IMR-90 (cell line): ENCODE results near the gene CTIF. TPM values are rescaled to one million over a fixed set of nuclear protein-coding genes. Genes with fewer than 3 reads are reported as not detected.

Experiments
- ATAC-seq: fragments of 200-7000 bp; cut with Tn5 transposase; 2 replicates; pipeline ENCODE4 v1.9.1; 2020; ENCODE audit warnings: low read depth, mild to moderate bottlenecking, moderate library complexity
- BruUV-seq: library from RNA; stranded (reverse); fragments of 400-500 nt; replicated peaks from 2 replicates; lab custom pipeline; 2021; lab: Mats Ljungman, UMichigan
- CTCF ChIA-PET: fragments of 300-600 bp; formaldehyde crosslinking; extraction: SDS; loops from one replicate; lab custom pipeline; 2021; ENCODE audit warnings: antibody characterized with exemption; lab: Yijun Ruan, JAX
- POLR2A ChIA-PET: fragments of 300-600 bp; sonication (Branson Sonifier 250); formaldehyde crosslinking; loops from one replicate; lab custom pipeline; 2022; ENCODE audit warnings: antibody characterized with exemption; ENCODE audit not compliant: unreplicated experiment; lab: Charles Lee
- DNase-seq: peaks from one replicate; pipeline ENCODE4 v3.0.0; 2013
- H2AFZ ChIP-seq: replicated peaks from 2 replicates; pipeline ENCODE3; 2013; ENCODE audit warnings: low read length, mild to moderate bottlenecking; ENCODE audit not compliant: poor library complexity
- H2AK5ac ChIP-seq: 2 replicates; pipeline ENCODE4 v1.6.1; 2013; ENCODE audit warnings: low read depth, low read length, inconsistent platforms
- H2AK9ac ChIP-seq: replicated peaks from 2 replicates; pipeline ENCODE3; 2013; ENCODE audit warnings: mild to moderate bottlenecking, low read depth, low read length, moderate library complexity; ENCODE audit not compliant: poor library complexity
- H2BK120ac ChIP-seq: 2 replicates; pipeline ENCODE4 v1.6.1; 2013; ENCODE audit warnings: low read depth, low read length, inconsistent platforms
- H2BK15ac ChIP-seq: 3 replicates; pipeline ENCODE4 v1.6.1; 2013; ENCODE audit warnings: low read depth, low read length, inconsistent platforms
- H2BK20ac ChIP-seq: 2 replicates; pipeline ENCODE4 v1.6.1; 2013; ENCODE audit warnings: low read depth, mild to moderate bottlenecking, inconsistent platforms, low read length, moderate library complexity
- H2BK5ac ChIP-seq: 2 replicates; pipeline ENCODE4 v1.6.1; 2013; ENCODE audit warnings: mild to moderate bottlenecking, low read depth, low read length, inconsistent platforms; ENCODE audit not compliant: poor library complexity, severe bottlenecking
- H3K14ac ChIP-seq: replicated peaks from 2 replicates; pipeline ENCODE4 v1.6.1; 2013; ENCODE audit warnings: low read depth, low read length, inconsistent platforms
- H3K18ac ChIP-seq: 2 replicates; pipeline ENCODE4 v1.6.1; 2013; ENCODE audit warnings: low read depth, low read length, control low read depth
- H3K23ac ChIP-seq: 2 replicates; pipeline ENCODE4 v1.6.1; 2013; ENCODE audit warnings: low read depth, low read length, inconsistent platforms
- H3K27ac ChIP-seq: 2 replicates; pipeline ENCODE4 v1.5.1; 2013; ENCODE audit warnings: mild to moderate bottlenecking, control low read depth, low read length; ENCODE audit not compliant: insufficient read depth
- H3K27me3 ChIP-seq: 2 replicates; pipeline ENCODE4 v1.6.1; 2013; ENCODE audit warnings: low read length; ENCODE audit not compliant: control insufficient read depth, insufficient read depth
- H3K36me3 ChIP-seq: 2 replicates; pipeline ENCODE4 v1.6.1; 2013; ENCODE audit warnings: low read length, mixed read lengths; ENCODE audit not compliant: control insufficient read depth, insufficient read depth
- H3K4ac ChIP-seq: 2 replicates; pipeline ENCODE4 v1.6.1; 2013; ENCODE audit warnings: low read depth, low read length, inconsistent platforms
- H3K4me1 ChIP-seq: 2 replicates; pipeline ENCODE4 v1.6.1; 2013; ENCODE audit warnings: low read length, mixed read lengths; ENCODE audit not compliant: control insufficient read depth, insufficient read depth
- H3K4me2 ChIP-seq: 2 replicates; pipeline ENCODE4 v1.6.1; 2013; ENCODE audit warnings: low read depth, mild to moderate bottlenecking, control low read depth, low read length, moderate library complexity
- H3K4me3 ChIP-seq: 2 replicates; pipeline ENCODE4 v1.5.1; 2013; ENCODE audit warnings: low read depth, mild to moderate bottlenecking, control low read depth, low read length, moderate library complexity; ENCODE audit not compliant: insufficient read depth
- H3K56ac ChIP-seq: 2 replicates; pipeline ENCODE4 v1.6.1; 2013; ENCODE audit warnings: low read length, inconsistent platforms; ENCODE audit not compliant: insufficient read depth; ENCODE audit errors: extremely low read depth
- H3K79me1 ChIP-seq, 2 experiments: 2 replicates each; pipeline ENCODE4 v1.6.1; 2013; ENCODE audit warnings: low read length in 2 of 2, inconsistent platforms in 1 of 2, low read depth in 1 of 2
- H3K9ac ChIP-seq: 2 replicates; pipeline ENCODE4 v1.6.1; 2013; ENCODE audit warnings: low read depth, low read length, control low read depth
- H3K9me1 ChIP-seq: 2 replicates; pipeline ENCODE4 v1.6.1; 2013; ENCODE audit warnings: low read length, inconsistent platforms; ENCODE audit not compliant: insufficient read depth
- H3K9me3 ChIP-seq: 2 replicates; pipeline ENCODE4 v1.6.1; 2013; ENCODE audit warnings: low read length; ENCODE audit not compliant: control insufficient read depth, insufficient read depth
- H4K20me1 ChIP-seq: 2 replicates; pipeline ENCODE4 v1.6.1; 2013; ENCODE audit warnings: low read length, inconsistent platforms; ENCODE audit not compliant: insufficient read depth
- H4K5ac ChIP-seq: 2 replicates; pipeline ENCODE4 v1.6.1; 2013; ENCODE audit warnings: mild to moderate bottlenecking, low read depth, low read length, control low read depth
- H4K8ac ChIP-seq, 2 experiments: 2 replicates each; pipeline ENCODE4 v1.6.1; 2013; ENCODE audit warnings: low read depth in 2 of 2, low read length in 2 of 2, control low read depth in 1 of 2, inconsistent platforms in 1 of 2
- H4K91ac ChIP-seq: 2 replicates; pipeline ENCODE4 v1.6.1; 2013; ENCODE audit warnings: low read depth, low read length, inconsistent platforms; ENCODE audit not compliant: insufficient read depth
- BHLHE40 ChIP-seq: fragments of 150-350 bp; IDR thresholded peaks from 2 replicates; pipeline ENCODE4 v1.6.1; 2016; ENCODE audit warnings: mild to moderate bottlenecking, low read depth, low read length
- POLR2A ChIP-seq: IDR thresholded peaks from 2 replicates; pipeline ENCODE4 v1.6.1; 2012; ENCODE audit warnings: mild to moderate bottlenecking, low read depth, low read length
- RCOR1 ChIP-seq: IDR thresholded peaks from 2 replicates; pipeline ENCODE4 v1.6.1; 2012; ENCODE audit warnings: mild to moderate bottlenecking, low read length, improper control_type of control experiment; ENCODE audit not compliant: insufficient replicate concordance
- SMC3 ChIP-seq: fragments of 150-350 bp; IDR thresholded peaks from 2 replicates; pipeline ENCODE4 v1.6.1; 2016; ENCODE audit warnings: low read depth, mild to moderate bottlenecking, antibody characterized with exemption, low read length, moderate library complexity
- dilution Hi-C: fragments of 300-500 bp; cut with HindIII; formaldehyde crosslinking; loops from one replicate; pipeline ENCODE4 v1.14.3; 2018; ENCODE audit warnings: low sequenced_read_pairs; ENCODE audit not compliant: unreplicated experiment
- in situ Hi-C: fragments of 300-500 bp; cut with MboI; formaldehyde crosslinking; loops from 3 replicates; pipeline ENCODE4 v1.14.3; 2019; ENCODE audit warnings: low sequenced_read_pairs, inconsistent platforms, mixed read lengths
- intact Hi-C: fragments of 100-400 bp; cut with micrococcal nuclease; formaldehyde crosslinking; loops from 2 replicates; pipeline ENCODE4 v1.10.0; 2022
- polyA plus RNA-seq, 3 experiments: library from polyadenylated mRNA; depleted of rRNA; stranded (reverse); fragments of >200 nt; gene quantifications; 2 replicates each; pipeline ENCODE4 v1.2.3, GENCODE V29; 2012; ENCODE audit warnings: low replicate concordance in 1 of 3
- total RNA-seq: library from RNA; depleted of rRNA; stranded (reverse); fragments of >200 nt; gene quantifications from 2 replicates; pipeline ENCODE4 v1.2.3, GENCODE V29; 2012

CTIF gene
- total and polyA plus RNA-seq, 2 of the 4 experiments (the other 2 are of a cell fraction) = 25.1 to 57.0 TPM

DNA sequence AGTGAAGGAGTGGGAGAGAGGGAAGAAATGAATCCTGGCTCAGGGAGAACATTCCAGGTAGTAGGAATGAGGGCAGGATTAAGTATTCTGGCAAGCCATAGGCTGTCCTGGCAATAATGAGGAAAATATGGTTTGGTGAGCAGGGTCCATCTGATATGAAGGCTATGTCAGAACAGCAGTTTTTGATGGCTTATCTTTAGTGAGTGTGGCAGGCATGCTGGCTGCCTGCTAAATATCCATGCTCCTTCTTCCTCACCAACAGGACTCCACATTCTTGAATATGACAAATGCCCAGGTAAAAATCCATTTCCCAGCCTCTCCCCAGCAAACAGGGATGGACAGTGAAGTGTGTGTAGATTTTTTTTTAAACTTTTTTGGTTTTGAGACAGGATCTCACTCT lies 13.2 kb upstream of the CTIF start:
- H3K4ac ChIP-seq = no peak overlapping the region
- no TSS peak for BruUV-seq
- peaks cover 27% of the 10 kb centered on the region for H3K27me3 ChIP-seq
- no peaks in the 10 kb centered on the region for H4K20me1 ChIP-seq
- DNase-seq (no peak), ATAC-seq (no peak)
- H4K5ac ChIP-seq = no peak overlapping the region
- H3K18ac ChIP-seq = no peak overlapping the region
- dilution Hi-C loops = no loop called here
- no peaks in the 10 kb centered on the region for H3K9me3 ChIP-seq
- no peak overlapping the region for H2AK9ac ChIP-seq
- no peak overlapping the region for H3K56ac ChIP-seq
- no peaks in the 10 kb centered on the region for H3K36me3 ChIP-seq
- H2AFZ ChIP-seq = no peak overlapping the region
- H3K9me1 ChIP-seq = peaks cover 7% of the 10 kb centered on the region
- H3K79me1 ChIP-seq = no peaks in the 10 kb centered on the region
- intact Hi-C loops = no loop called here
- H2BK15ac ChIP-seq = no peak overlapping the region
- ChIA-PET POLR2A (no interaction called here), CTCF (interaction anchor here (0.6 kb wide), 1 partner anchor 1264 kb away, joined by 4 read pairs; no protein-coding TSS in a partner anchor)
- no peak overlapping the region for H2BK20ac ChIP-seq
- no peak overlapping the region for H4K91ac ChIP-seq
- H2BK120ac ChIP-seq = no peak overlapping the region
- H3K9ac ChIP-seq = no peak overlapping the region
- no peak overlapping the region for H3K4me2 ChIP-seq
- TF ChIP-seq BHLHE40 (no peak), RCOR1 (no peak), SMC3 (no peak), POLR2A (no peak)
- H3K14ac ChIP-seq = no peak overlapping the region
- no peak overlapping the region; the same call in 1 of the 2 replicates for H3K23ac ChIP-seq
- no peak overlapping the region for H4K8ac ChIP-seq
- H3K4me1 ChIP-seq = peaks cover 4% of the 10 kb centered on the region
- no peak overlapping the region for H2AK5ac ChIP-seq
- in situ Hi-C loops = loop anchor here (25.0 kb wide), 1 partner anchor 412 kb away; no protein-coding TSS in a partner anchor
- no peak overlapping the region for H2BK5ac ChIP-seq
- no peak overlapping the region for H3K27ac ChIP-seq
- H3K4me3 ChIP-seq = no peak overlapping the region
